ENCODE measurements around the gene LHX6. TPM values are rescaled to one million over a fixed set of nuclear protein-coding genes. Genes with fewer than 3 reads are reported as not detected.

Gene LHX6
- total and polyA plus RNA-seq, 4 donors = 12.2 to 13.8 TPM; not detected in 2

GRCh38 chr9:122159925-122160246 lies 68.9 kb downstream of the LHX6 start:
- Histone ChIP-seq H3K4me3 (ENCODE audit: low read length in 2 of 2) (peak overlapping the region in 1 of 2 donors; percentile 99), H3K4me1 (ENCODE audit: control insufficient read depth in 1 of 2, insufficient read depth in 2 of 2, low read length in 2 of 2) (peaks cover 0 to 2% of the 10 kb centered on the region in 2 donors), H3K27me3 (ENCODE audit: control insufficient read depth in 1 of 2, insufficient read depth in 2 of 2, low read length in 1 of 2) (no peaks in the 10 kb centered on the region), H3K9me3 (ENCODE audit: control insufficient read depth, low read length) (no peaks in the 10 kb centered on the region), H3K36me3 (ENCODE audit: control insufficient read depth in 1 of 2, insufficient read depth in 2 of 2, low read length in 1 of 2) (no peaks in the 10 kb centered on the region), H3K27ac (ENCODE audit: low read depth in 1 of 2, low read length in 2 of 2) (no peak overlapping the region)
- no peak for ATAC-seq (ENCODE audit: low FRiP score)
- WGBS, 2 donors = 17 to 19% methylated on average over 6 of the region's 6 CpGs
- DNase-seq = no peak
- intact Hi-C loops (cut with DNase I) = loop anchor here in 1 of 2 donors (5.0 kb wide), 1 partner anchor 102 kb away; the partner anchor contains the start of genes MRRF and RBM18

- 1% methylated on average over 56 of the region's 56 CpGs for WGBS, 2 donors
- H3K4me1 ChIP-seq (ENCODE audit: control insufficient read depth in 1 of 2, insufficient read depth in 2 of 2, low read length in 2 of 2) = peaks cover 0 to 2% of the 10 kb centered on the region in 2 donors
- intact Hi-C loops (cut with DNase I) = loop anchor here in 1 of 2 donors (5.0 kb wide), 1 partner anchor 103 kb away; the partner anchor contains the start of genes MRRF and RBM18
- H3K27ac ChIP-seq (ENCODE audit: low read depth in 1 of 2, low read length in 2 of 2) = no peak within 1 kb of the TSS
- peak within 1 kb of the TSS; percentile 33 to 99 for H3K4me3 ChIP-seq (ENCODE audit: low read length in 2 of 2)
- H3K36me3 ChIP-seq (ENCODE audit: control insufficient read depth in 1 of 2, insufficient read depth in 2 of 2, low read length in 1 of 2) = no peaks in the 10 kb centered on the region
- ATAC-seq (ENCODE audit: low FRiP score) (peak; percentile 98), DNase-seq (peak; percentile 98)
- no peaks in the 10 kb centered on the region for H3K9me3 ChIP-seq (ENCODE audit: control insufficient read depth, low read length)
- H3K27me3 ChIP-seq (ENCODE audit: control insufficient read depth in 1 of 2, insufficient read depth in 2 of 2, low read length in 1 of 2) = no peaks in the 10 kb centered on the region
Measured at GRCh38 chr9:122159026-122159924, 69.5 kb downstream of the LHX6 start, which contains the start of the genes MORN5 and NDUFA8. TSS of gene MORN5 (plus strand) at chr9:122159908. CDS start at chr9:122159973, 65 bp downstream. TSS of gene NDUFA8 (minus strand) at chr9:122159779. CDS start at chr9:122159677, 102 bp downstream.

GRCh38 chr9:122158202-122158601 lies 70.6 kb downstream of the LHX6 start:
- intact Hi-C loops (cut with DNase I) = loop anchor here in 1 of 2 donors (5.0 kb wide), 1 partner anchor 104 kb away; the partner anchor contains the start of genes MRRF and RBM18
- H3K4me1 ChIP-seq (ENCODE audit: control insufficient read depth in 1 of 2, insufficient read depth in 2 of 2, low read length in 2 of 2) = peaks cover 0 to 2% of the 10 kb centered on the region in 2 donors
- ATAC-seq (ENCODE audit: low FRiP score) (no peak), DNase-seq (no peak)
- no peaks in the 10 kb centered on the region for H3K9me3 ChIP-seq (ENCODE audit: control insufficient read depth, low read length)
- no peaks in the 10 kb centered on the region for H3K36me3 ChIP-seq (ENCODE audit: control insufficient read depth in 1 of 2, insufficient read depth in 2 of 2, low read length in 1 of 2)
- no peak overlapping the region for H3K27ac ChIP-seq (ENCODE audit: low read depth in 1 of 2, low read length in 2 of 2)
- no peaks in the 10 kb centered on the region for H3K27me3 ChIP-seq (ENCODE audit: control insufficient read depth in 1 of 2, insufficient read depth in 2 of 2, low read length in 1 of 2)
- 79% methylated on average over 3 of the region's 3 CpGs for WGBS, 2 donors
- no peak overlapping the region for H3K4me3 ChIP-seq (ENCODE audit: low read length in 2 of 2)

DNA sequence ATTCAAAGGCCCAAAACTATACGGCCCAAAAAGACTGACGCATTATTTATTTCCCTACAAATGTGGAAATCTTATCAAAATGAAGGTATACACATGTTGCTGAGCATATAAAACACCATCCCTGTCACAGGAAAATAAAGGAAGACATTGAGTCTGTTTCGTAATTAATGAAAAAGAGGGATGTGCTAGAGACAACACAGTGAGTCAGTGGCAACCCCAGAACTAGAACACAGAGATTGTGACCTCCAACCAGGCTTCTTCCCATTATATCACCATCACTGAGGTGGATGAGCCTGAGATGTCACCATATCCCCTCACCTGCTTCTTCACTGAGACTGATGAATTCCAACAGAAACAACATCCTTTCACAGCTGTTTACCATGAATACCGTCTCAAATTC lies 73.0 kb downstream of the LHX6 start:
- Histone ChIP-seq H3K9me3 (ENCODE audit: control insufficient read depth, low read length) (no peaks in the 10 kb centered on the region), H3K36me3 (ENCODE audit: control insufficient read depth in 1 of 2, insufficient read depth in 2 of 2, low read length in 1 of 2) (peaks cover 0 to 3% of the 10 kb centered on the region in 2 donors), H3K4me3 (ENCODE audit: low read length in 2 of 2) (no peak overlapping the region), H3K27me3 (ENCODE audit: control insufficient read depth in 1 of 2, insufficient read depth in 2 of 2, low read length in 1 of 2) (no peaks in the 10 kb centered on the region), H3K27ac (ENCODE audit: low read depth in 1 of 2, low read length in 2 of 2) (no peak overlapping the region), H3K4me1 (ENCODE audit: control insufficient read depth in 1 of 2, insufficient read depth in 2 of 2, low read length in 2 of 2) (peaks cover 0 to 2% of the 10 kb centered on the region in 2 donors)
- no peak for DNase-seq
- intact Hi-C loops (cut with DNase I) = loop anchor here in 1 of 2 donors (5.0 kb wide), 1 partner anchor 107 kb away; the partner anchor contains the start of genes MRRF and RBM18
- ATAC-seq (ENCODE audit: low FRiP score) = no peak
- 83% methylated on average over 4 of the region's 4 CpGs for WGBS, 2 donors

Other genes starting within 250 kb of the LHX6 start
- 10 to 100 TPM; 23.7 to 31.4 TPM for gene TTLL11, start 135.6 kb downstream of the LHX6 start, total RNA-seq
- 10 to 100 TPM in 1 of 2 donors, 1 to 10 TPM in 1; 7.7 to 12.9 TPM for gene TTLL11, start 135.6 kb downstream of the LHX6 start, polyA plus RNA-seq
- gene NDUFA8, start 69.2 kb downstream of the LHX6 start, total RNA-seq = 10 to 100 TPM; 25.3 to 26.9 TPM
- 10 to 100 TPM; 59.0 to 65.6 TPM for gene NDUFA8, start 69.2 kb downstream of the LHX6 start, polyA plus RNA-seq
- not detected for gene MORN5, start 69.0 kb downstream of the LHX6 start, total RNA-seq
- gene MORN5, start 69.0 kb downstream of the LHX6 start, polyA plus RNA-seq = not detected
- gene RBM18, start 35.9 kb upstream of the LHX6 start, total RNA-seq = 10 to 100 TPM; 15.0 to 16.6 TPM
- 1 to 10 TPM; 7.6 to 8.3 TPM for gene RBM18, start 35.9 kb upstream of the LHX6 start, polyA plus RNA-seq
- 10 to 100 TPM; 20.5 to 28.7 TPM for gene MRRF, start 35.9 kb upstream of the LHX6 start, total RNA-seq
- gene MRRF, start 35.9 kb upstream of the LHX6 start, polyA plus RNA-seq = 10 to 100 TPM; 18.7 to 20.4 TPM
- 10 to 100 TPM; 10.4 to 20.3 TPM for gene PTGS1, start 142.1 kb upstream of the LHX6 start, total RNA-seq
- 1 to 10 TPM; 3.1 to 5.9 TPM for gene PTGS1, start 142.1 kb upstream of the LHX6 start, polyA plus RNA-seq
- not detected for gene OR1J1, start 249.0 kb upstream of the LHX6 start, total RNA-seq
- not detected for gene OR1J1, start 249.0 kb upstream of the LHX6 start, polyA plus RNA-seq